UCSD-AML1 (cell line): ENCODE results near the gene ZFX.
A peak's percentile ranks its signal among the peaks of the same experiment; 100 is the strongest.
"Not testable (repeated sequence)": the region's sequence is repeated elsewhere in the genome, so short reads cannot be mapped to it uniquely, and the experiment has no call there.

Experiments
- DNase-seq: peaks from one replicate; lab custom pipeline; 2025; ENCODE audit not compliant: unreplicated experiment; lab: John Stamatoyannopoulos, UW

ZFX gene

DNA sequence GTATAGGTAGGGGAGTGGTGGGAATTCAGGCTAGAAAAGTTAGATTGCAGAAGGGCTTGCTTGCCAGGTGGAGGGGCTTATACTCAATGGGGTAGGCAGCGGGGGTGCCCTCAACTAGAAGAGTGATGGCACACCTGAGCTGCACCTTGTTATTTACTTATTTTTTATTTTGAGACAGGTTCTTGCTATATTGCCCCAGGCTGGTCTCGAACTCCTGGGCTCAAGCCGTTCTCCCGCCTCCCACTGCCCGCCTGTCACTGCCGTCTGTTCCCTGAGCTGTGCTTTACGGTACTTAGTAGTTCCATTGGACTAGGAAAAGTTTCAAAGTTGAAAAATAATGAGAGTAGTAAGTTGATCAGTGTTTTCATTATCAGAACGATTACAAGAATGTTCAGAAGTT, 2.0 kb downstream of the ZFX start:
- no peak for DNase-seq

- peak; percentile 24 for DNase-seq
These were observed 3.8 kb downstream of the ZFX start for GRCh38 chrX:24153178-24153795.

GRCh38 chrX:24153796-24154189, 4.3 kb downstream of the ZFX start:
- DNase-seq, result no peak

GRCh38 chrX:24154490-24155034, 5.0 kb downstream of the ZFX start:
- DNase-seq, result no peak

GRCh38 chrX:24155747-24156146, 6.2 kb downstream of the ZFX start:
- DNase-seq, result not testable (repeated sequence)

GRCh38 chrX:24156177-24156576, 6.6 kb downstream of the ZFX start:
- DNase-seq, result no peak

- no peak for DNase-seq
These were observed 9.4 kb downstream of the ZFX start for GRCh38 chrX:24158881-24159280.

- DNase-seq, result no peak
These were observed 16.5 kb downstream of the ZFX start for GRCh38 chrX:24166078-24166477.

GRCh38 chrX:24167719-24168472, 18.4 kb downstream of the ZFX start:
- DNase-seq, result no peak

GRCh38 chrX:24168807-24169206, 19.3 kb downstream of the ZFX start:
- DNase-seq, result no peak

- no peak for DNase-seq
These were observed 19.7 kb downstream of the ZFX start for GRCh38 chrX:24169211-24169610.

- DNase-seq, result no peak
These were observed 23.8 kb downstream of the ZFX start for GRCh38 chrX:24173115-24173847.

DNA sequence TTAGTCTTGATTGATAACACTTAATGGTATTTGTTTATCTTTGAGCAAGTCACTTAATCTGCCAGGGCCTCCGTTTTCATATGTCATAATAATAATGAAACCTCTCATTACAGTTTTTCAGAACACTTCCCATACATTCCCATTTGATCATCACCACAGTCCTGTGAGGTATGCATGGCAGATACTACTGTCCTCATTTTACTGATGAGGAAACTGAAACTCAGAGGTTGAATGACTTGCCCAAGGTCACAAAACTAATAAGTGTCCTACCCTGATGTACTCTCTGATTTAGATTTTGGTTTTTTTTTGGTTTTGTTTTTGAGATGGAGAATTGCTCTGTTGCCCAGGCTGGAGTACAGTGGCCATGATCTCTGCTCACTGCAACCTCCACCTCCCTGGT, 25.7 kb downstream of the ZFX start:
- no peak for DNase-seq

DNA sequence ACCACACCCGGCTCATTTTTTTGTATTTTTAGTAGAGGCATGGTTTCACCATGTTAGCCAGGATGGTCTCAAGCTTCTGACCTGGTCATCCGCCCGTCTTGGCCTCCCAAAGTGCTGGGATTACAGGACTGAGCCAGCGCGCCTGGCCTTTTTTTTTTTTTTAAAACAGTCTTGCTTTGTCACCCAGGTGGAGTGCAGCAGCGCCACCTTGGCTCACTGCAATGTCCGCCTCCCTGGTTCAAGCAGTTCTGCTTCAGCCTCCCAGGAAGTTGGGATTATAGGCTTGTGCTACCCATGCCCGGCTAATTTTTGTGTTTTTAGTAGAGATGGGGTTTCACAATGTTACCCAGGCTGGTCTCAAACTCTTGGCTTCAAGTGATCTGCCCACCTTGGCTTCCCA, 28.9 kb downstream of the ZFX start:
- no peak for DNase-seq

DNA sequence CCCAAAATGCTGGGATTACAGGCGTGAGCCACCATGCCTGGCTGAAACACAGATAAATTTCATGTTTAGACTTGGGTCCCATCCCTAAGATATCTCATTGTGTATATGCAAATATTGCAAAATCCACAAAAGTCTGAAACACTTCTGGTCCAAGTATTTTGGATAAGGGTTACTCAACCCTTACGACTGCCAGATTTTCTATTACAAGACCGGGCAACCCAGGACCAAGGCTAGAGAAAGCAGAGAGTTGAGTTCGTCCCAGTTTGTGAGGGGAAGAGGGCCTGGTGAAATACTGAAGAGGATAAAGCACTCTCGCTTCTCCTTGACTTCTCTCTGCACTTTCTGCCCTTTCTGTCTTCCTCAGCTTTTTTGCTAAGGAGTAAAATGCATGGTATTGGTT, 34.5 kb downstream of the ZFX start:
- no peak for DNase-seq

DNA sequence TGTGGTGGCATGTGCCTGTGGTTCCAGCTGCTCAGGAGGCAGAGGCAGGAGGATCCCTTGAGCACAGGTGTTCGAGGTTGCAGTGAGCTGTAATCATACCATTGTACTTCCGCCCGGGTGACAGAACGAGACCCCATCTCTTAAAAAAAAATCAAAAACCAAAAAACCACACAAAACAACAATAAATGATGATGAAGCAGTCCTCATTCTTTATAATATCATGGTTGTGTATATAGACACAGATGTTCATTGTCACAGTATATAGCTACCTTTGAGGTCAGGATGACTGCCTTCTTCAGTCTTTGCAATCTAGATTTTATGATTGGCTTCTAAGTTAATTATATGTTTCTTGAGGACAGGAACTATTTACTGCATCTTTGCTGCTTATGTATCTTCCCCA, 37.0 kb downstream of the ZFX start:
- no peak for DNase-seq

- DNase-seq, result no peak
These were observed 37.5 kb downstream of the ZFX start for GRCh38 chrX:24186986-24187385.

DNA sequence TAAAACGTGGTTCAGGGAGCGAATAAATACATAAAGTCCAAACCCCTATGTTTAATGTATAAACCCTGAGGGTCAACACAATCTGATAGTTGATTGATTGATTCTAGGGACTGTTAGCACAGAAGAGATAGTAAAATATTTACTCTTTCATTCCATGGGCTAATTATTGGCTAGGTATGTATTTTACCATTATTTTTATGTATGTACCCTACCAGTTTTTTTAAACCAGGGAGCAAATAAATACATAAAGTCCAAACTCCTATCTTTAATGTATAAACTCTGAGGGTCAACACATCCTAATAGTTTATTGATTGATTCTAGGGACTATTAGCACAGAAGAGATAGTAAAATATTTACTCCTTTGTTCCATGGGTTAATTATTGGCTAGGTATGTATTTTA, 40.0 kb downstream of the ZFX start:
- DNase-seq, result no peak

- no peak for DNase-seq
These were observed 41.1 kb downstream of the ZFX start for GRCh38 chrX:24190500-24191156.

DNA sequence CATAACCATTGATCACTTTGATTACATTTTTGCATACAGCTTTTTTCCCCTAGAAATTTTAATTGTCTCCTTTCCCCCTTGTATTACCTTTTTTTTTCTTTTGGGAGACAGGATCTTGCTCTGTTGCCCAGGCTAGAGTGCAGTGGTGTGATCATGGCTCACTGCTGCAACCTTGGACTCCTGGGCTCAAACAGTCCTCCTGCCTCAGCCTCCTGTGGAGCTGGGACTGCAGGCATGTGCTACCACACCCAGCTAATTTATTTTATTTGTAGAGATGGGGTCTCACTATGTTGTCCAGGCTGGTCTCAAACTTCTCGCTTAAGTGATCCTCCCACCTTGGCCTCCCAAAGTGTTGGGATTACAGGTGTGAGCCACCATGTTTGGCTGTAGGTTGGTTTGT, 47.0 kb downstream of the ZFX start:
- no peak for DNase-seq

GRCh38 chrX:24198101-24198500, 48.6 kb downstream of the ZFX start:
- no peak for DNase-seq
